Measurements from ENCODE around the gene COX7A2L. TPM values are rescaled to one million over a fixed set of nuclear protein-coding genes. Genes with fewer than 3 reads are reported as not detected.

Gene COX7A2L
- total and polyA plus RNA-seq, 10 of the 15 experiments (the other 5 are each of a cell fraction or from before 2014, with no cell fraction given): 134 to 532 (median 222) TPM

DNA sequence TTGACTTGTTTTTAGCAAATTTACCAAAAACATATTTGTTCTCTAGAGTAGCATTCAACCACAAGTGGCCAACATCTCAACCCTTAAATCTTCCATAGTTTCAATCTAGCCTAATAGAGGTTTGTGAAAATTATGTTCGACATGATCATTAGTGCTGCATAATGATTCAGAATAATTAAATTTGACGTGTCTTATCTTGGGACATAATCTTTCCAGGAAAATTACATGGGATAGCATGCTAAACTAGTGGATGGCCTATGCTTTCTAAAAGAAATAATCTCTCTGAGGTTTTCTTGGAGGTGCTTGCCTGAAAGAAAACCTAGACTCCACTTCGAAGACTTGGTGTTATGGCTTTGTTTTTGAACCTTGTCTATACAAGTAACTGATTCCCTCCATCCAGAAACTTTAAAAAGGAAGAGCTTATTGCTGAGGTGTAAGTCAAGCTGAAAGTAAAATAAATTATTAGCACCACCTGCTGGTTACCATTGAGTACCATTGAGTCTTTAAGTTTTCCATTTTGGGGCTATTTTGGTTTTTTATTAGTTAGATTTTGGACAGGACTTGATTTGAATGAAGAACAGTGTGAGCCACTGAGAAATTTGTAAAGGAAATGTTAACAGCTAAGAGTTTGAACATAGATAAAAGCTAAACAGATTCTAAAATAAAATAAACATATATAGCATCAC is 32.7 kb downstream of the COX7A2L start:
- POLR2A ChIA-PET: interaction anchor here (0.6 to 1.2 kb wide), 3 partner anchors 9 to 245 kb away, joined by 3 to 4 read pairs (median 3); no protein-coding TSS in a partner anchor
- H3K36me3 ChIP-seq (ENCODE audit: control insufficient read depth in 2 of 2, insufficient read depth in 2 of 2, low read length in 1 of 2): peaks cover 4 to 18% of the 10 kb centered on the region in 2 experiments

More for the DNA sequence above, 32.7 kb downstream of the COX7A2L start:
- Histone ChIP-seq H3K9me3 (replicated peaks; ENCODE audit: control insufficient read depth, insufficient read depth, low read length) (no peaks in the 10 kb centered on the region), H3K27ac (ENCODE audit: control insufficient read depth, insufficient read depth) (no peak overlapping the region), H3K4me2 (ENCODE audit: control insufficient read depth, insufficient read depth) (no peak overlapping the region), H4K20me1 (ENCODE audit: control insufficient read depth, insufficient read depth) (no peaks in the 10 kb centered on the region), H3K4me1 (ENCODE audit: control insufficient read depth, insufficient read depth, low read length) (no peaks in the 10 kb centered on the region), H3K4me3 (no peak overlapping the region), H3K27me3 (replicated peaks in 1 of 2; ENCODE audit: control insufficient read depth in 2 of 2, insufficient read depth in 2 of 2, low read length in 1 of 2) (no peaks in the 10 kb centered on the region), H2AFZ (ENCODE audit: control insufficient read depth, low read depth, low read length) (no peak overlapping the region), H3K9ac (ENCODE audit: control insufficient read depth, insufficient read depth, low read length) (no peak overlapping the region), H3K79me2 (ENCODE audit: control insufficient read depth, insufficient read depth, low read length) (no peaks in the 10 kb centered on the region)
- SMC1A ChIA-PET (ENCODE audit: uncharacterized antibody, unreplicated experiment): interaction anchor here (0.6 to 5.6 kb wide), 20 partner anchors 9 to 455 kb away, joined by 3 to 48 read pairs (median 4); no protein-coding TSS in a partner anchor
- ATAC-seq: peak; percentile 73
- TF ChIP-seq SREBF2 (IDR thresholded peaks at IDR 0.05; ENCODE audit: low read length) (no peak), RAD21 (IDR thresholded peaks at IDR 0.05; ENCODE audit: insufficient read depth, low read depth, low read length) (peak; percentile 58), SMC3 (IDR thresholded peaks at IDR 0.05; ENCODE audit: borderline replicate concordance, low read length) (peak; percentile 32; the same call in 1 of the 2 replicates)
- TF ChIP-seq, protein P1, sequence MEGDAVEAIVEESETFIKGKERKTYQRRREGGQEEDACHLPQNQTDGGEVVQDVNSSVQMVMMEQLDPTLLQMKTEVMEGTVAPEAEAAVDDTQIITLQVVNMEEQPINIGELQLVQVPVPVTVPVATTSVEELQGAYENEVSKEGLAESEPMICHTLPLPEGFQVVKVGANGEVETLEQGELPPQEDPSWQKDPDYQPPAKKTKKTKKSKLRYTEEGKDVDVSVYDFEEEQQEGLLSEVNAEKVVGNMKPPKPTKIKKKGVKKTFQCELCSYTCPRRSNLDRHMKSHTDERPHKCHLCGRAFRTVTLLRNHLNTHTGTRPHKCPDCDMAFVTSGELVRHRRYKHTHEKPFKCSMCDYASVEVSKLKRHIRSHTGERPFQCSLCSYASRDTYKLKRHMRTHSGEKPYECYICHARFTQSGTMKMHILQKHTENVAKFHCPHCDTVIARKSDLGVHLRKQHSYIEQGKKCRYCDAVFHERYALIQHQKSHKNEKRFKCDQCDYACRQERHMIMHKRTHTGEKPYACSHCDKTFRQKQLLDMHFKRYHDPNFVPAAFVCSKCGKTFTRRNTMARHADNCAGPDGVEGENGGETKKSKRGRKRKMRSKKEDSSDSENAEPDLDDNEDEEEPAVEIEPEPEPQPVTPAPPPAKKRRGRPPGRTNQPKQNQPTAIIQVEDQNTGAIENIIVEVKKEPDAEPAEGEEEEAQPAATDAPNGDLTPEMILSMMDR (IDR thresholded peaks at IDR 0.05 in 2 of 3, conservative IDR thresholded peaks at IDR 0.05 in 1 of 3; ENCODE audit: control insufficient read depth in 2 of 3, extremely low read depth in 1 of 3, insufficient read depth in 1 of 3, low read depth in 3 of 3, low read length in 3 of 3): peak; percentile 26 to 47 (median 29); a peak in 3 of 6 replicates
- in situ Hi-C loops (cut with MboI) (loop anchor here (5.0 kb wide), 1 partner anchor 231 kb away; no protein-coding TSS in a partner anchor), intact Hi-C loops (cut with micrococcal nuclease; ENCODE audit: unreplicated experiment) (loop anchor here (1.0 to 10.0 kb wide), 2 partner anchors 232 to 483 kb away; no protein-coding TSS in a partner anchor)
- BruUV-seq (replicated peaks): no TSS peak
- CTCF ChIA-PET: interaction anchor here (0.8 to 4.9 kb wide), 28 partner anchors 8 to 474 kb away, joined by 3 to 89 read pairs (median 4); no protein-coding TSS in a partner anchor
- RAD21 ChIA-PET (ENCODE audit: unreplicated experiment): interaction anchor here (0.7 to 3.9 kb wide), 12 partner anchors 90 to 459 kb away, joined by 3 to 39 read pairs (median 4); no protein-coding TSS in a partner anchor
- no peak for DNase-seq (ENCODE audit: low read depth, low spot score)
- FAIRE-seq: no peak
- 41% methylated on average over 3 of the region's 3 CpGs for WGBS (ENCODE audit: insufficient coverage, insufficient replicate concordance, low lambda C conversion rate, missing lambda C conversion rate)

All from GM12878 (cell line).